ENCODE measurements around the gene TMEM41A. TPM values are rescaled to one million over a fixed set of nuclear protein-coding genes. Genes with fewer than 3 reads are reported as not detected.

Gene TMEM41A
- total RNA-seq, 1 experiment from 2014 or later, result 30.2 TPM

DNA sequence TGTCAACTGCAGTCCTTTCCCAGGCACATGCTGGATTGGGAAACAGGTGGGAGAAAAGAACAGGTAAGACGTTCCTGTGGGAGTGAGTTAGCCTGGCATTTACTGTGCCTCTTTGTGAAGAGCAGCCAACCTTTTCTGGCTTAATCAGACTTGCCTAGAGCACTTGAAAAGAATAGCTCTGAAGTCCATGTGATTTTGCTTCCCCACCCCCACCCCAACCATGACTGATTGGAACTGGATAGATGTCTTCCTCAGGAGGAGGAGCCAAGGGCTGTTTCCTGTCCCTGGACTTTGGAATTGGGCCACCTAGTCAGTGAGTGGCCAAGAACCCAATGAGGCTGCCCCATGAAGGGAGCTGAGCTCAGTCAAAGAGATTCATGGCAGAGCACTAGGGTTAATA, 4.7 kb upstream of the TMEM41A start:
- DNase-seq (ENCODE audit: low read depth, low spot score) (no peak), ATAC-seq (no peak)
- no TSS peak for BruUV-seq (replicated peaks)
- no peaks in the 10 kb centered on the region for H3K36me3 ChIP-seq (ENCODE audit: control insufficient read depth, insufficient read depth, low read length)
- H3K27me3 ChIP-seq (ENCODE audit: control insufficient read depth, insufficient read depth, low read length), result no peaks in the 10 kb centered on the region
- H3K4me3 ChIP-seq (ENCODE audit: low read depth in 2 of 2, low read length in 2 of 2), result no peak overlapping the region
- H3K27ac ChIP-seq (ENCODE audit: low read length), result no peak overlapping the region
- intact Hi-C loops (cut with micrococcal nuclease; ENCODE audit: unreplicated experiment), result no loop called here
- H3K9me3 ChIP-seq (ENCODE audit: control insufficient read depth, insufficient read depth, low read depth, low read length), result no peaks in the 10 kb centered on the region; the same call in 1 of the 2 replicates
- TF ChIP-seq TCF7L2 (IDR thresholded peaks at IDR 0.05; ENCODE audit: low read depth, low read length) (no peak), SIN3A (IDR thresholded peaks at IDR 0.05; ENCODE audit: borderline replicate concordance, insufficient read depth, low read depth, low read length) (no peak)
- in situ Hi-C loops (cut with HindIII; ENCODE audit: low pct_unique_long_range_greater_than_20kb, low sequenced_read_pairs), result no loop called here
- POLR2A ChIA-PET, result no interaction called here
- no peaks in the 10 kb centered on the region for H3K4me1 ChIP-seq (ENCODE audit: control insufficient read depth, insufficient read depth, low read length)
- CTCF ChIA-PET, result no interaction called here

DNA sequence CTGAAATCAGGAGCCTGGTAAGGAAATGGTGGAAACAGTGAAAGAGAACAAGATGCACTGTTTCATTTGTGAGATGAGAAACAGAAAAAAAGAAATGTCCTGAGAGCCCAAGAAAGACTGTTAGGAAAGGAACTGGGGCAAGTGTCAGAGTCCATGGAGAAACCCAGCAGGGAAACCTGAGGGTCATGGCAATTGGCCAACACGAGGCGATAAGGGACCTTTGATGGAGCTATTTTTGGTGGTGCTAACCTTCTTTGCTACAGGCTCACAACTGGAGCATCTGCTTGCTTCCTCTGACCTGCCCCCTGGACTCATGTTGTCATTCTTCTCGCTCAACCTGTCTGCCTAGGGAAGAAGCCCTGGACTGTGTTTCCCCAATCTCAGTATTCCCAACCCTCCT, 4.2 kb upstream of the TMEM41A start:
- Histone ChIP-seq H3K9me3 (ENCODE audit: control insufficient read depth, insufficient read depth, low read depth, low read length) (no peaks in the 10 kb centered on the region; the same call in 1 of the 2 replicates), H3K4me1 (ENCODE audit: control insufficient read depth, insufficient read depth, low read length) (no peaks in the 10 kb centered on the region), H3K36me3 (ENCODE audit: control insufficient read depth, insufficient read depth, low read length) (no peaks in the 10 kb centered on the region), H3K4me3 (ENCODE audit: low read depth in 2 of 2, low read length in 2 of 2) (no peak overlapping the region), H3K27me3 (ENCODE audit: control insufficient read depth, insufficient read depth, low read length) (no peaks in the 10 kb centered on the region), H3K27ac (ENCODE audit: low read length) (no peak overlapping the region)
- TF ChIP-seq, protein P1, sequence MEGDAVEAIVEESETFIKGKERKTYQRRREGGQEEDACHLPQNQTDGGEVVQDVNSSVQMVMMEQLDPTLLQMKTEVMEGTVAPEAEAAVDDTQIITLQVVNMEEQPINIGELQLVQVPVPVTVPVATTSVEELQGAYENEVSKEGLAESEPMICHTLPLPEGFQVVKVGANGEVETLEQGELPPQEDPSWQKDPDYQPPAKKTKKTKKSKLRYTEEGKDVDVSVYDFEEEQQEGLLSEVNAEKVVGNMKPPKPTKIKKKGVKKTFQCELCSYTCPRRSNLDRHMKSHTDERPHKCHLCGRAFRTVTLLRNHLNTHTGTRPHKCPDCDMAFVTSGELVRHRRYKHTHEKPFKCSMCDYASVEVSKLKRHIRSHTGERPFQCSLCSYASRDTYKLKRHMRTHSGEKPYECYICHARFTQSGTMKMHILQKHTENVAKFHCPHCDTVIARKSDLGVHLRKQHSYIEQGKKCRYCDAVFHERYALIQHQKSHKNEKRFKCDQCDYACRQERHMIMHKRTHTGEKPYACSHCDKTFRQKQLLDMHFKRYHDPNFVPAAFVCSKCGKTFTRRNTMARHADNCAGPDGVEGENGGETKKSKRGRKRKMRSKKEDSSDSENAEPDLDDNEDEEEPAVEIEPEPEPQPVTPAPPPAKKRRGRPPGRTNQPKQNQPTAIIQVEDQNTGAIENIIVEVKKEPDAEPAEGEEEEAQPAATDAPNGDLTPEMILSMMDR (IDR thresholded peaks at IDR 0.05), result no peak
- no peak for TF ChIP-seq SIN3A (IDR thresholded peaks at IDR 0.05; ENCODE audit: borderline replicate concordance, insufficient read depth, low read depth, low read length)
- no peak for TF ChIP-seq POLR2AphosphoS5 (IDR thresholded peaks at IDR 0.05; ENCODE audit: low read depth, low read length)
- TF ChIP-seq TCF7L2 (IDR thresholded peaks at IDR 0.05; ENCODE audit: low read depth, low read length), result no peak
- TF ChIP-seq, protein P2, sequence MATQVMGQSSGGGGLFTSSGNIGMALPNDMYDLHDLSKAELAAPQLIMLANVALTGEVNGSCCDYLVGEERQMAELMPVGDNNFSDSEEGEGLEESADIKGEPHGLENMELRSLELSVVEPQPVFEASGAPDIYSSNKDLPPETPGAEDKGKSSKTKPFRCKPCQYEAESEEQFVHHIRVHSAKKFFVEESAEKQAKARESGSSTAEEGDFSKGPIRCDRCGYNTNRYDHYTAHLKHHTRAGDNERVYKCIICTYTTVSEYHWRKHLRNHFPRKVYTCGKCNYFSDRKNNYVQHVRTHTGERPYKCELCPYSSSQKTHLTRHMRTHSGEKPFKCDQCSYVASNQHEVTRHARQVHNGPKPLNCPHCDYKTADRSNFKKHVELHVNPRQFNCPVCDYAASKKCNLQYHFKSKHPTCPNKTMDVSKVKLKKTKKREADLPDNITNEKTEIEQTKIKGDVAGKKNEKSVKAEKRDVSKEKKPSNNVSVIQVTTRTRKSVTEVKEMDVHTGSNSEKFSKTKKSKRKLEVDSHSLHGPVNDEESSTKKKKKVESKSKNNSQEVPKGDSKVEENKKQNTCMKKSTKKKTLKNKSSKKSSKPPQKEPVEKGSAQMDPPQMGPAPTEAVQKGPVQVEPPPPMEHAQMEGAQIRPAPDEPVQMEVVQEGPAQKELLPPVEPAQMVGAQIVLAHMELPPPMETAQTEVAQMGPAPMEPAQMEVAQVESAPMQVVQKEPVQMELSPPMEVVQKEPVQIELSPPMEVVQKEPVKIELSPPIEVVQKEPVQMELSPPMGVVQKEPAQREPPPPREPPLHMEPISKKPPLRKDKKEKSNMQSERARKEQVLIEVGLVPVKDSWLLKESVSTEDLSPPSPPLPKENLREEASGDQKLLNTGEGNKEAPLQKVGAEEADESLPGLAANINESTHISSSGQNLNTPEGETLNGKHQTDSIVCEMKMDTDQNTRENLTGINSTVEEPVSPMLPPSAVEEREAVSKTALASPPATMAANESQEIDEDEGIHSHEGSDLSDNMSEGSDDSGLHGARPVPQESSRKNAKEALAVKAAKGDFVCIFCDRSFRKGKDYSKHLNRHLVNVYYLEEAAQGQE (IDR thresholded peaks at IDR 0.05; ENCODE audit: insufficient read depth in 1 of 2, low read depth in 2 of 2, low read length in 1 of 2), result no peak
- in situ Hi-C loops (cut with HindIII; ENCODE audit: low pct_unique_long_range_greater_than_20kb, low sequenced_read_pairs), result no loop called here
- intact Hi-C loops (cut with micrococcal nuclease; ENCODE audit: unreplicated experiment), result no loop called here
- DNase-seq (ENCODE audit: low read depth, low spot score), result no peak
- ChIA-PET POLR2A (no interaction called here), CTCF (no interaction called here)
- no peak for ATAC-seq
- BruUV-seq (replicated peaks), result no TSS peak

DNA sequence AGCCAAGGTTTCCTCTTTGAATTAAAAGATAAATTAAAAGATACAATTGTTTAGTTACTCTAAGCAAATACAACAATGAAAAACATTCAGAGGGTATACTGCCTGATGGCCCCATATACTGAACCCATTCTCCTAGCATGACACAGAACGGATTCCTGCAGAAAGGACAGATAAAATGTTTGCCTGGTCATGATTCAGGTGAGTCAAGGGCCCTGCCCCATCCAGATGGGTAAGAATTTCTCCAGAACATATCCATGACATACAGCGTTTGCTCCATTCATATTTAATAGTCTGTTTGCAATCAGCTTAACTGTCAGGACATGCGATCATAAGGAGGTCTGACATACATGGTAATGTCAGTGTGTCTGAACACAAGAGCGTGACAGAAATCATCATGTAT, 8.6 kb downstream of the TMEM41A start:
- POLR2A ChIA-PET, result no interaction called here
- BruUV-seq (replicated peaks), result no TSS peak

More for the DNA sequence above, 8.6 kb downstream of the TMEM41A start:
- Histone ChIP-seq H3K36me3 (ENCODE audit: control insufficient read depth, insufficient read depth, low read length) (peaks cover 11% of the 10 kb centered on the region), H3K4me1 (ENCODE audit: control insufficient read depth, insufficient read depth, low read length) (no peaks in the 10 kb centered on the region), H3K4me3 (ENCODE audit: low read depth in 2 of 2, low read length in 2 of 2) (no peak overlapping the region), H3K9me3 (ENCODE audit: control insufficient read depth, insufficient read depth, low read depth, low read length) (no peaks in the 10 kb centered on the region), H3K27me3 (ENCODE audit: control insufficient read depth, insufficient read depth, low read length) (no peaks in the 10 kb centered on the region), H3K27ac (ENCODE audit: low read length) (no peak overlapping the region)
- DNase-seq (ENCODE audit: low read depth, low spot score) (no peak), ATAC-seq (no peak)
- intact Hi-C loops (cut with micrococcal nuclease; ENCODE audit: unreplicated experiment), result no loop called here
- no peak for TF ChIP-seq TCF7L2 (IDR thresholded peaks at IDR 0.05; ENCODE audit: low read depth, low read length)
- no peak for TF ChIP-seq POLR2AphosphoS5 (IDR thresholded peaks at IDR 0.05; ENCODE audit: low read depth, low read length)
- no peak for TF ChIP-seq SIN3A (IDR thresholded peaks at IDR 0.05; ENCODE audit: borderline replicate concordance, insufficient read depth, low read depth, low read length)
- TF ChIP-seq, protein P2 (IDR thresholded peaks at IDR 0.05; ENCODE audit: insufficient read depth in 1 of 2, low read depth in 2 of 2, low read length in 1 of 2), result no peak
- TF ChIP-seq, protein P1 (IDR thresholded peaks at IDR 0.05), result no peak
- CTCF ChIA-PET, result interaction anchor here (0.6 kb wide), 1 partner anchor 123 kb away, joined by 3 read pairs; no protein-coding TSS in a partner anchor
- in situ Hi-C loops (cut with HindIII; ENCODE audit: low pct_unique_long_range_greater_than_20kb, low sequenced_read_pairs), result no loop called here

All from Panc1 (cell line).